NCI-H1105 treated with DMSO at 0.1 percent for 48 hours (cell line): ENCODE measurements around the gene HMCN2.
"Not testable (repeated sequence)": the region's sequence is repeated elsewhere in the genome, so short reads cannot be mapped to it uniquely, and the experiment has no call there.

Source experiments
- DNase-seq: peaks from one replicate; lab custom pipeline; 2025; lab: John Stamatoyannopoulos, UW

Gene HMCN2

GRCh38 chr9:130330202-130330862 is 64.8 kb downstream of the HMCN2 start:
- peak; percentile 89 for DNase-seq

DNA sequence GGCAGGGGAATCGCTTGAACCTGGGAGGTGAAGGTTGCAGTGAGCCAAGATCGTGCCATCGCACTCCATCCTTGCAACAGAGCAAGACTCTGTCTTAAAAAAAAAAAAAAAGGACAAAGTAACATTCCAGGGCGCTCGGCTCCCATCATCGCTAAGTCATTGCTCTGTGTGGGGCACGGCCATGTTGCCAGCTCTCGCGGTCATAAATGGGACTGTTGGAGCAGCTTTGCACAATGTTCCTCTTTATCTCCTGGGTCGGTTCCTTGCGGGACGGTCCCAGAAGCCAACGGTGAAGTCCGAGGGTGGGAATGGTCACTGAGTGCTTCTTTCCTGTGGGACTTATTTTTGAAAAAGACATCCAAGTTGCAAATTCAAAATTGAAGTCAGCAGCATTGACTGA is 65.5 kb downstream of the HMCN2 start:
- no peak for DNase-seq

- DNase-seq, result no peak
Measured at GRCh38 chr9:130331573-130331972, 66.0 kb downstream of the HMCN2 start.

- DNase-seq, result no peak
Measured at GRCh38 chr9:130332384-130332926, 66.9 kb downstream of the HMCN2 start.

GRCh38 chr9:130333041-130333711 is 67.6 kb downstream of the HMCN2 start:
- DNase-seq, result no peak

- DNase-seq, result no peak
Measured at GRCh38 chr9:130333712-130334062, 68.1 kb downstream of the HMCN2 start.

DNA sequence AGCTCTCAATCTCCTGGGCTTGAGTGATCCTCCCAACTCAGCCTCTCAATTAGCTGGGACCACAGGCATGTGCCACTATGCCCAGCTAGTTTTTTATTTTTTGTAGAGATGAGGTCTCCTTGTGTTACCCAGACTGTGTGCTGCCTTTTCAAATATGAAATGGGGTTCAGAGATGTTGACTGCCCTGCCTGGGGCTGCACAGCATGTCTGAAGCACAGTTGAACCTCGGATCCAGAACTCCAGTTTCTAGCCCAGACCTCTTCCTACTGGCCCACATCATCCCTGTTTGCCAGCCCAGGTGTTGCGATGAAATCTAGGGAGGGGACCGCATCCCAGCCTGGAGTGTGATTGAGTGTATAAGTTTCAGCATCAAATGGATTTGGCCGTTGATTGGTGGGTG is 69.4 kb downstream of the HMCN2 start:
- DNase-seq, result no peak

GRCh38 chr9:130336027-130336610 is 70.6 kb downstream of the HMCN2 start:
- DNase-seq, result no peak

GRCh38 chr9:130336885-130337284 is 71.3 kb downstream of the HMCN2 start:
- no peak for DNase-seq

DNA sequence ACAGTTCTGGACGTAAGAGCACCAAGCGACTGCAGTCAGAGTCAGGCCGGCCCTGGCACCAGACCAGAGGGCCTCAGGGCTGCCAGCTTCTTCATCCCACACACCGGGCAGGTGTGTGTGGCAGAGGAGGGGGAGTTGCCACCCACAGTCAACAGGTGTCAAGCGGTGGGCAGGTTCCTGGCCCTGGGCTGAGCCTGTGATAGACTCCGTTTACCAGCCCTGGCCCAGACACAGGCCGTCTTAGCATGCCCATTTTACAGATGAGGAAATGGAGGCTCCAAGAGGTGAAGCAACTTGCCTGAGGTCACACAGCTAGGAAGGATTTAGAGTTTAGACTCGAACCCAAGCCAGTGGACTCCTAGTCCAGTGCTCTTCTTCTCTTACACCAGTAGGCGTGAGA is 71.8 kb downstream of the HMCN2 start:
- no peak for DNase-seq

- DNase-seq, result no peak
Measured at GRCh38 chr9:130337784-130338380, 72.3 kb downstream of the HMCN2 start.

- DNase-seq, result not testable (repeated sequence)
Measured at GRCh38 chr9:130338891-130339290, 73.3 kb downstream of the HMCN2 start.

- DNase-seq, result no peak
Measured at GRCh38 chr9:130339306-130339705, 73.7 kb downstream of the HMCN2 start.

DNA sequence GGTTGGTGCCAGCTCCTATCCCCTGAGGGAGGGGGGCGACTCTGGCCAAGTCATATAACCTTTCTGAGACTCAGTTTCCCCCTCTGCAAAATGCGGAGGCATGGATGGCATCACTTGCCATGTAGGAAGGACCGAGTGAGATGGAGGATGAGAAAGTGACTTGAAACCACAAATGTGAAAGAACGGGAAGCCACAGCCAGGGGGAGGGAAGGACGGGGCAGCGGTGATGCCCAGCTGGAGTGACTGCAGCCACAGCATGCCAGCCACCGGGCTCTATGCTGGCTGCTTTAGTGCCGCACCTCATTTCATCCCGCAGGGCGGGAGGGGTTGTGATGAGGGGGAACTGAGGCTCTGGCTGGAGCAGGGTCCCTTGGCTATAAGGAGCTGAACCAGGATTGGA is 74.5 kb downstream of the HMCN2 start:
- no peak for DNase-seq

- not testable (repeated sequence) for DNase-seq
Measured at GRCh38 chr9:130340557-130340956, 75.0 kb downstream of the HMCN2 start.

DNA sequence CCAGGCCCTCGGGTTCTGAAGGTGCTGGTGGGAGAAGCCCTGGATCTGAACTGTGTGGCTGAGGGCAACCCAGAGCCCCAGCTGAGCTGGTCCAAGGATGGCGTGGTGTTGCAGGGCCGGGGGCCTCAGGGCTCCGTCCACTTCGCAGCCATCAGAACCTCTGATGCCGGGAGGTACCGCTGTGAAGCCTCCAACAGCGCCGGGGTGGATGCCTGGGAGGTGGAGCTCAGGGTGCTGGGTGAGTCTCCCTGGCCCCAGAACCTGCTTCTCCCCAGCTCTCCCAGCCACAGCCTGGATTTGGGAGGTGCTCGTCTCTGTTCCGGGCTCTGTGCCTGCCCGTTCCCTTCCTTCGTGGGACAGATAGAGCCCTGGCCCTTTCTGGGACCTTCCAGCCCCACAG is 75.6 kb downstream of the HMCN2 start:
- DNase-seq, result no peak

GRCh38 chr9:130341839-130342713 is 76.5 kb downstream of the HMCN2 start:
- no peak for DNase-seq

DNA sequence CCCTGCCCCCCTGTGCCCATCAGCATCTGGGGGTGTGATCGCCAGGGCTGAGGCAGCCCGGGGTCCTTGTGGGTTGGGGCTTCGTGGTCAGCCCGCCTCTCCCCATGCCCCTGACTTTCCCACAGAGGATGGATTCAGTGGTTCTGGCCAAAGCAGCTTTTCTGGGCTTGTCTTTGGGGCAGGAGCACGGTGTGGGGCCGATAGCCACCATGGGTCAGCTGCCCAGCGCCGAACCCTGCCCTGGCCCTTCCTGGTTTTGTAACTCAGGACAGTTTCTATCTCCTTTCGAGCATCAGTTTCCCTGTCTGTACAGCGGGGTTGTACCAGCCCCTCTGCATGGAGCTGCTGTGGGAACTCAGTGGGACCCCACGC is 77.1 kb downstream of the HMCN2 start:
- DNase-seq, result no peak

- no peak for DNase-seq
Measured at GRCh38 chr9:130343445-130343918, 77.9 kb downstream of the HMCN2 start.

GRCh38 chr9:130344366-130344765 is 78.8 kb downstream of the HMCN2 start:
- DNase-seq, result no peak

DNA sequence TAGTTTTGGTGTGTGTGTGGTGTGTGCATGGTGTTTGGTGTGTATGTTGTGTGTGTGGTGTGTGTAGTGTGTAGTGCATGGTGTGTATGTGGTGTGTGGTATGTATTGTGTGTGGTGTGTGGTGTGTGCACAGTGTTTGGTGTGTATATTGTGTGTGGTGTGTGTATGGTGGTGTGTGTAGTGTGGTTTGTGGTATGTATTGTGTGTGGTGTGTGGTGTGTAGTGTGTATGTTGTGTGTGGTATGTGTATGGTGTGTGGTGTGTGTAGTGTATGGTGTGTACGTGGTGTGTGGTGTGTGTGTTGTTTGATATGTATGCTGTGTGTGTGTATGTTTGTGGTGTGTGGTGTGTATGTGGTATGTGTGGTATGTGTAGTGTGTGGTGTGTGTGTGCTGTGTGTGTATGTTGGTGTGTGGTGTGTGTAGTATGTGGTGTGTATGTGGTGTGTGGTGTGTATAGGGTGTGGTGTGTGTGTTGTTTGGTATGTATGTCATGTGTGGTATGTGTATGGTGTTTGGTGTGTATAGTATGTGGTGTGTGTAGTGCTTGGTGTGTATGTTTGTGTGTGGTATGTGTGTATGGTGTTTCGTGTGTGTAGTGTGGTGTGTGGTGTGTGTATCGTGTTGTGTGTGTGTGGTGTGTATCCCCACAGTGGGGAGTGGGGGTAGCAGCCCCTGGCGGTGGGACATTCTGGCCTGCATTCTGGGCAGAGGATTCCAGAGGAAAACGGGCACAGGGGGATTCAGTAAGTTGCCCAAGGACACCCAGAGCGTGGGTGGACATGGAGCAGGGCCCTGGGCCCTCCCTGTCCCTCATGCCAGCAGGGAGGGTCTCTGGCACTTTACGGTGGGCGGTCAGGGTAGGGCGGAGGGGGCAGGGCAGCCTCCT is 79.7 kb downstream of the HMCN2 start:
- no peak for DNase-seq
